ENCODE measurements around the gene CBLB. TPM values are rescaled to one million over a fixed set of nuclear protein-coding genes. Genes with fewer than 3 reads are reported as not detected.

CBLB gene
- total and polyA plus RNA-seq, 9 of the 15 experiments (the other 6 are each of a cell fraction or from before 2014, with no cell fraction given) = 1.8 to 8.1 (median 5.3) TPM

- 0 out of 2 replicates have a peak, but pooled peaks have one; percentile 33 for TF ChIP-seq CTBP1 (IDR thresholded peaks at IDR 0.05; ENCODE audit: borderline replicate concordance)
- TF ChIP-seq TOE1 (IDR thresholded peaks at IDR 0.05; ENCODE audit: borderline replicate concordance) = no peak
- TF ChIP-seq TOE1 (CRISPR knock-in tag; IDR thresholded peaks at IDR 0.05; ENCODE audit: borderline replicate concordance, low read depth) = no peak
- TF ChIP-seq SAFB (IDR thresholded peaks at IDR 0.05; ENCODE audit: borderline replicate concordance, low read depth, low read length) = peak; percentile 89
- TF ChIP-seq SIN3A (IDR thresholded peaks at IDR 0.05; ENCODE audit: borderline replicate concordance in 2 of 2, control insufficient read depth in 1 of 2, low read depth in 2 of 2, low read length in 2 of 2) = peak in 1 of 2 experiments; percentile 11; a peak in 2 of 4 replicates
- peak; percentile 27 for TF ChIP-seq POLR2B (IDR thresholded peaks at IDR 0.05; ENCODE audit: low read depth, partially characterized antibody)
- peak; percentile 73; the same call in 1 of the 2 replicates for TF ChIP-seq SP1 (CRISPR knock-in tag; IDR thresholded peaks at IDR 0.05)
- peak; percentile 98 for TF ChIP-seq PKNOX1 (IDR thresholded peaks at IDR 0.05)
- peak; percentile 83 for TF ChIP-seq POLR2G (IDR thresholded peaks at IDR 0.05; ENCODE audit: low read depth, low read length)
- no peak for TF ChIP-seq CBFA2T2 (conservative IDR thresholded peaks at IDR 0.05)
- TF ChIP-seq ZKSCAN1 (IDR thresholded peaks at IDR 0.05; ENCODE audit: low read depth, low read length) = no peak
- TF ChIP-seq RBM25 (IDR thresholded peaks at IDR 0.05; ENCODE audit: low read depth, low read length, severe bottlenecking) = peak; percentile 87
- TF ChIP-seq, protein P1, sequence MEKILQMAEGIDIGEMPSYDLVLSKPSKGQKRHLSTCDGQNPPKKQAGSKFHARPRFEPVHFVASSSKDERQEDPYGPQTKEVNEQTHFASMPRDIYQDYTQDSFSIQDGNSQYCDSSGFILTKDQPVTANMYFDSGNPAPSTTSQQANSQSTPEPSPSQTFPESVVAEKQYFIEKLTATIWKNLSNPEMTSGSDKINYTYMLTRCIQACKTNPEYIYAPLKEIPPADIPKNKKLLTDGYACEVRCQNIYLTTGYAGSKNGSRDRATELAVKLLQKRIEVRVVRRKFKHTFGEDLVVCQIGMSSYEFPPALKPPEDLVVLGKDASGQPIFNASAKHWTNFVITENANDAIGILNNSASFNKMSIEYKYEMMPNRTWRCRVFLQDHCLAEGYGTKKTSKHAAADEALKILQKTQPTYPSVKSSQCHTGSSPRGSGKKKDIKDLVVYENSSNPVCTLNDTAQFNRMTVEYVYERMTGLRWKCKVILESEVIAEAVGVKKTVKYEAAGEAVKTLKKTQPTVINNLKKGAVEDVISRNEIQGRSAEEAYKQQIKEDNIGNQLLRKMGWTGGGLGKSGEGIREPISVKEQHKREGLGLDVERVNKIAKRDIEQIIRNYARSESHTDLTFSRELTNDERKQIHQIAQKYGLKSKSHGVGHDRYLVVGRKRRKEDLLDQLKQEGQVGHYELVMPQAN (IDR thresholded peaks at IDR 0.05; ENCODE audit: borderline replicate concordance) = peak; percentile 55; the same call in 1 of the 2 replicates
- peak; percentile 55; the same call in 1 of the 2 replicates for TF ChIP-seq CHD2 (IDR thresholded peaks at IDR 0.05; ENCODE audit: low read depth, low read length)
- TF ChIP-seq CREB3L1 (IDR thresholded peaks at IDR 0.05; ENCODE audit: borderline replicate concordance, low read depth) = peak; percentile 38; the same call in 1 of the 2 replicates
- no peak for TF ChIP-seq MYNN (IDR thresholded peaks at IDR 0.05)
- TF ChIP-seq MYNN (CRISPR knock-in tag; IDR thresholded peaks at IDR 0.05) = no peak
- TF ChIP-seq, protein P2, sequence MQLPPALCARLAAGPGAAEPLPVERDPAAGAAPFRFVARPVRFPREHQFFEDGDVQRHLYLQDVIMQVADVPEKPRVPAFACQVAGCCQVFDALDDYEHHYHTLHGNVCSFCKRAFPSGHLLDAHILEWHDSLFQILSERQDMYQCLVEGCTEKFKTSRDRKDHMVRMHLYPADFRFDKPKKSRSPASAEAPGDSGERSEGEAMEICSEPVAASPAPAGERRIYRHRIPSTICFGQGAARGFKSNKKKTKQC (CRISPR knock-in tag; IDR thresholded peaks at IDR 0.05) = peak; percentile 12; the same call in 1 of the 2 replicates
These were observed at the start of gene CBLB (continued) for GRCh38 chr3:105868742-105869530.

Measured in K562 (cell line).